LNCaP clone FGC (cell line): ENCODE results near the gene TLX1.

ENCODE experiments used
- DNase-seq: peaks from one replicate; pipeline ENCODE4 v3.0.0-alpha.2; 2011; ENCODE audit warnings: low read depth
- H3K4me3 ChIP-seq: 2 replicates; pipeline ENCODE4 v1.5.1; 2011; ENCODE audit warnings: mild to moderate bottlenecking, low read depth, low read length, control low read depth
- CTCF ChIP-seq: IDR thresholded peaks from 2 replicates; pipeline ENCODE4 v1.5.1; 2012; ENCODE audit warnings: mild to moderate bottlenecking; ENCODE audit not compliant: control insufficient read depth, insufficient read depth; ENCODE audit errors: extremely low read depth

TLX1 gene

DNA sequence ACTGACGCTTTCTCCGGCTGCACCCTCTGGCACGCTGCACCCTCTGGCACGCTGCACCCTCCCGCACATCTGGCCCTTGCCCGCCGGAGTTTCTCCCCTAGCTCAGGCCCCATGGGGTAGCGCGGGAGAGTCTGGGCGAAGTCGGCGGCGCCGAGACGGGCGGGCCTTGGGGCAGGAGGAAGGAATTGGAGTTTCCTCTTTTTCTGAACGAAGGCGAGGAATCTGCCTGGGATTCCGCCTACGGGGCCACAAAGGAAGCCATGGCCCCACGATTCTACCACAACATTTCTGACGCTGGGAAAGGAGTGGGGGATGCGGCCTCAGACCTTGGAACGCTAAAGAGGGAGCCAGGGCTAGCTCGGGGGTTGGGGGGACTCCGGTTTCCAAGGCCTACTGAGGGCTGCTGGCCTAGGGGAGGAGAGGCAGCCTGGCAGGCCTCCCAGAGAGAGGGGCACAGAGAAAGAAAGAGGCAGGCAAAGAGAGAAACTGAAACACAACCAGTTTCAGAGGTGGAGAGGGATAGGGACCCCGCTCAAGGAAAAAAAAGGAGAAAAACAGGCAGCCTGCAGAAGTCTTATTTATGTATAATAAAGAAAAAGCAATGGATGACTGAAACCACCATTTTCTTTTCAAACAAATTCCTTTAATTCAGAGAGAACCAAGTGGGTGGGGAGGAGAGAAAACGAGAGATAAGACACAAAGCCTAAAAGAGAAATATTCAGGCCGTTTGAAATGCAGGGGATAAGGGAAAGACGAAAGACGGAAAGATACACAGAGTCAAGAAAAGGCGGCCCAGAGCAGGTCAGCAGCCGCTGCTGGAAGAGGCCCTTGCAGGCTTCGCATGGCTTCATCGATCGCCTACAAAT is 4.3 kb downstream of the TLX1 start:
- no peak for DNase-seq
- TF ChIP-seq CTCF = no peak
- H3K4me3 ChIP-seq = no peak overlapping the region

- H3K4me3 ChIP-seq = no peak overlapping the region
- no peak for DNase-seq
- no peak for TF ChIP-seq CTCF
Observed at GRCh38 chr10:101136007-101136707, 5.1 kb downstream of the TLX1 start.

DNA sequence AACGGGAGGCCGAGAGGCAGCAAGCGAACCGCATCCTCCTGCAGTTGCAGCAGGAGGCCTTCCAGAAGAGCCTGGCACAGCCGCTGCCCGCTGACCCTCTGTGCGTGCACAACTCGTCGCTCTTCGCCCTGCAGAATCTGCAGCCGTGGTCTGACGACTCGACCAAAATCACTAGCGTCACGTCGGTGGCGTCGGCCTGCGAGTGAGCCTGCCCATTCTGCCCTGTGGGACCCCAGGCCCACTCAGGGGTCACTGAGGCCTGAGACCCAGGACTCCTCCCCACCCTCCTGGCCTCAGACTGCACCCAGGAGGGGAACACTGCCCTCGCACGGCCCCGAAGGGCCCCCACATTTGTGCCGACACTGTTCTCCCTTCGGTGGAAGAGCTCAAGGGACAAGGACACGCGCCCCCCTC is 5.6 kb downstream of the TLX1 start:
- TF ChIP-seq CTCF = no peak
- H3K4me3 ChIP-seq = no peak overlapping the region
- no peak for DNase-seq

- no peak overlapping the region for H3K4me3 ChIP-seq
- TF ChIP-seq CTCF = no peak
- DNase-seq = no peak
Observed at GRCh38 chr10:101137271-101137670, 6.2 kb downstream of the TLX1 start.

GRCh38 chr10:101138788-101139420 is 7.8 kb downstream of the TLX1 start:
- H3K4me3 ChIP-seq = no peak overlapping the region
- DNase-seq = no peak
- no peak for TF ChIP-seq CTCF

GRCh38 chr10:101139421-101139911 is 8.4 kb downstream of the TLX1 start:
- H3K4me3 ChIP-seq = no peak overlapping the region
- no peak for TF ChIP-seq CTCF
- no peak for DNase-seq
